ENCODE results near the gene ADH1B. TPM values are rescaled to one million over a fixed set of nuclear protein-coding genes. Genes with fewer than 3 reads are reported as not detected.
"Not testable (repeated sequence)": the region's sequence is repeated elsewhere in the genome, so short reads cannot be mapped to it uniquely, and the experiment has no call there.

ADH1B gene
- total and polyA plus RNA-seq, 2 donors = 0.76 to 58.8 TPM

GRCh38 chr4:99356992-99357391 lies 35.8 kb upstream of the ADH1B start:
- Histone ChIP-seq H3K27ac (ENCODE audit: low read depth in 1 of 2, low read length in 1 of 2) (no peak overlapping the region), H3K9me3 (ENCODE audit: control insufficient read depth in 2 of 2, insufficient read depth in 1 of 2, low read length in 1 of 2) (no peaks in the 10 kb centered on the region), H3K4me3 (ENCODE audit: low read length in 2 of 2) (no peak overlapping the region), H3K36me3 (ENCODE audit: control insufficient read depth in 2 of 2, insufficient read depth in 2 of 2, low read length in 1 of 2) (no peaks in the 10 kb centered on the region), H3K4me1 (ENCODE audit: control insufficient read depth in 2 of 2, insufficient read depth in 2 of 2, low read length in 2 of 2) (no peaks in the 10 kb centered on the region), H3K27me3 (ENCODE audit: control insufficient read depth in 2 of 2, insufficient read depth in 1 of 2, low read length in 1 of 2) (no peaks in the 10 kb centered on the region)
- WGBS = 67% methylated on average over 1 of the region's 1 CpG
- DNase-seq (ENCODE audit: low read depth in 6 of 9, low spot score in 9 of 9) = no peak

DNA sequence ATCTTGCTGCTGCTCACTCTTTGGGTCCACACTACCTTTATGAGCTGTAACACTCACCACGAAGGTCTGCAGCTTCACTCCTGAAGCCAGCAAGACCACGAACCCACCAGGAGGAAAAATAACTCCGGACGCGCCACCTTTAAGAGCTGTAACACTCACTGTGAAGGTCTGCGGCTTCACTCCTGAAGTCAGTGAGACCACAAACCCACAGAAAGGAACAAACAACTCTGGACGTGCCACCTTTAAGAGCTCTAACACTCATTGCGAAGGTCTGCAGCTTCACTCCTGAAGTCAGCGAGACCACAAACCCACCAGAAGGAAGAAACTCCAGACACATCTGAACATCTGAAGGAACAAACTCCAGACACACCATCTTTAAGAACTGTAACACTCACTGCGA lies 34.9 kb upstream of the ADH1B start:
- not testable (repeated sequence) for H3K9me3 ChIP-seq (ENCODE audit: control insufficient read depth in 2 of 2, insufficient read depth in 1 of 2, low read length in 1 of 2)

DNA sequence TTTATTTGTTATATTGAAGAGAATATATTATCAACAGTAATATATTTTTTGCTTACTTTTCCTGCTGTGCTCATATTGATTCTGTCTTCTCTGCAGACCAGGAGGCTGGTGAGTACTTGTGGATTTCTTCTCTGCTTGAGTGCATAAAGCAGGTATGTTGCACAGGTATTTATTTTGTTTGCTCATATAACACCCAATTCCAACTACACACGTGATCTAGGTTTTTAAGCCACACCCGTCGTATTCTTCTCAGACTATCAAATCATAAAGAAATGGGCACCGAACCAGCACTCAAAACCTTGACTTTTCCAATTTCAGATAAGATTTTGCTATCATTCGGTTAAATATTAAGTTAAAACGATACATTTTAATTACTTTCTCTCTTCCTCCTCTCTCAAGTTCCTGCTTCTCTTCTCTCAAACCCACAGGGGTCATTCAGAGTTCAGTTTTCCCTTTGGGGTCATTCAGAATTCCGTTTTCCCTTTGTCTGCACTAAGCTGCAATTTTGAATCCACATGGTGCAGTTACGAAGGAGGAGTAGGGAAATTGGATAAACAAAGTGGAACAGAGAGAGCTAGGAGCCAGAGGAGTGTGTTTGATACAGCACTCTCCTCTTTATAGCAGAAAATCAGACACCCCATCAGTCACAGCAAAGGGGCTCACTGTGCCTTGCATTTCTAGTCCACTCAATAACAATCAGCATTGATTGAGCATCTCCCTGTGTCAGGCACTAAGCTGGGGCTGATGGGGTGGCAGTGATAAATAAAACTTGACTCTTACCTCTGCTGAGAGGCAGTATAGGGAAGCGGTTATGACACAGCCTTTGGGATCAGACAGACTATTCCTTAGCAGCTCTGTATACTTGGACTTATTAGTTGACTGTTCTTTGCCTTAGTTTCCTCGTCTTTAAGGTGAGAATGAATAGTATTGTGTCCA lies 31.7 kb upstream of the ADH1B start, which contains the start of gene ADH1C:
ADH1C (minus strand) TSS at position 145 of the 936 bp plus-strand sequence; CDS start at position 74, 71 bp downstream.
- Histone ChIP-seq H3K4me3 (ENCODE audit: low read length in 2 of 2) (no peak within 1 kb of the TSS), H3K36me3 (ENCODE audit: control insufficient read depth in 2 of 2, insufficient read depth in 2 of 2, low read length in 1 of 2) (no peaks in the 10 kb centered on the region), H3K27me3 (ENCODE audit: control insufficient read depth in 2 of 2, insufficient read depth in 1 of 2, low read length in 1 of 2) (no peaks in the 10 kb centered on the region), H3K27ac (ENCODE audit: low read depth in 1 of 2, low read length in 1 of 2) (no peak within 1 kb of the TSS), H3K9me3 (ENCODE audit: control insufficient read depth in 2 of 2, insufficient read depth in 1 of 2, low read length in 1 of 2) (no peaks in the 10 kb centered on the region), H3K4me1 (ENCODE audit: control insufficient read depth in 2 of 2, insufficient read depth in 2 of 2, low read length in 2 of 2) (no peaks in the 10 kb centered on the region)
- 70% methylated on average over 10 of the region's 10 CpGs for WGBS
- DNase-seq (ENCODE audit: low read depth in 6 of 9, low spot score in 9 of 9) = no peak

More for the DNA sequence above, 34.9 kb upstream of the ADH1B start:
- not testable (repeated sequence) for H3K27me3 ChIP-seq (ENCODE audit: control insufficient read depth in 2 of 2, insufficient read depth in 1 of 2, low read length in 1 of 2); H3K4me3 ChIP-seq (ENCODE audit: low read length in 2 of 2); H3K36me3 ChIP-seq (ENCODE audit: control insufficient read depth in 2 of 2, insufficient read depth in 2 of 2, low read length in 1 of 2); H3K27ac ChIP-seq (ENCODE audit: low read depth in 1 of 2, low read length in 1 of 2); H3K4me1 ChIP-seq (ENCODE audit: control insufficient read depth in 2 of 2, insufficient read depth in 2 of 2, low read length in 2 of 2); DNase-seq (ENCODE audit: low read depth in 6 of 9, low spot score in 9 of 9)
- 43% methylated on average over 10 of the region's 10 CpGs for WGBS

- no peaks in the 10 kb centered on the region for H3K27me3 ChIP-seq (ENCODE audit: control insufficient read depth in 2 of 2, insufficient read depth in 1 of 2, low read length in 1 of 2)
- 93% methylated on average over 2 of the region's 2 CpGs for WGBS
- no peak overlapping the region for H3K4me3 ChIP-seq (ENCODE audit: low read length in 2 of 2)
- H3K4me1 ChIP-seq (ENCODE audit: control insufficient read depth in 2 of 2, insufficient read depth in 2 of 2, low read length in 2 of 2) = no peaks in the 10 kb centered on the region
- H3K27ac ChIP-seq (ENCODE audit: low read depth in 1 of 2, low read length in 1 of 2) = no peak overlapping the region
- H3K36me3 ChIP-seq (ENCODE audit: control insufficient read depth in 2 of 2, insufficient read depth in 2 of 2, low read length in 1 of 2) = no peaks in the 10 kb centered on the region
- no peaks in the 10 kb centered on the region for H3K9me3 ChIP-seq (ENCODE audit: control insufficient read depth in 2 of 2, insufficient read depth in 1 of 2, low read length in 1 of 2)
- DNase-seq (ENCODE audit: low read depth in 6 of 9, low spot score in 9 of 9) = no peak
These were observed 30.3 kb upstream of the ADH1B start for GRCh38 chr4:99351487-99351886.

DNA sequence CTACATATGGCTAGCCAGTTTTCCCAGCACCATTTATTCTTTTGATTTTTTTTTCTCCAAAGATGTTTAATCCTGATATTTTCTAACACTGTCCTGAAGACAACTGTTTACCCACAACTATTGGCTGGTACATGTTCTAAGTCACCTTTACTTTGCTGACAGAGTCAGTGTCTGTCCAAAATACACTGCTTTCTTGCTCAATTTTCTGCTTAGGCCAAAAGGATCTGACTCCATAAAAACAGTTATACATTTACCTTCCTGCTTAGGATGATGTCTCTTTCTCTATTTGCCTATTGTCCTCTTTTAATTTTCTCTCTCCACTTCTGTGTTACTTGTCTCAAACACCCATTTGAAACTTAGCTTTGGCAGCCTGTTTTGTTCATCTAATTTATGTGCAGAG lies 28.1 kb upstream of the ADH1B start:
- no peaks in the 10 kb centered on the region for H3K4me1 ChIP-seq (ENCODE audit: control insufficient read depth in 2 of 2, insufficient read depth in 2 of 2, low read length in 2 of 2)
- H3K4me3 ChIP-seq (ENCODE audit: low read length in 2 of 2) = no peak overlapping the region
- no peak overlapping the region for H3K27ac ChIP-seq (ENCODE audit: low read depth in 1 of 2, low read length in 1 of 2)
- H3K27me3 ChIP-seq (ENCODE audit: control insufficient read depth in 2 of 2, insufficient read depth in 1 of 2, low read length in 1 of 2) = no peaks in the 10 kb centered on the region
- H3K36me3 ChIP-seq (ENCODE audit: control insufficient read depth in 2 of 2, insufficient read depth in 2 of 2, low read length in 1 of 2) = no peaks in the 10 kb centered on the region
- H3K9me3 ChIP-seq (ENCODE audit: control insufficient read depth in 2 of 2, insufficient read depth in 1 of 2, low read length in 1 of 2) = no peaks in the 10 kb centered on the region
- no peak for DNase-seq (ENCODE audit: low read depth in 6 of 9, low spot score in 9 of 9)

DNA sequence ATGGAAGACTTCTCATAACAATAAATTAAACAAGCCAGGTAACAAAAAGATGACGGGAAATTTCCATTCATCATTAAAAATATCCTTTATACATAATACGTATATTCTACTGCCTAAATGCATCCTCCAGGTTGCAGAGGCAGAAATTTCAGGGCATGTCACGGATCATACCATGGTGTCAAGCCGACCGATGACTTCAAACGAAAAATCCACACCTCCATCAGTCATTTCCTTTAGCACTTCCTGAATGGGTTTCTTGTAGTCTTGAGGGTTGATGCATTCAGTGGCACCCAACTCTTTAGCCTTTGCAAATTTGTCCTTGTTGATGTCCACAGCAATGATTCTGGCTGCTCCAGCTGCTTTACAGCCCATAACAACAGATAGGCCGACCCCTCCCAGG lies 21.4 kb upstream of the ADH1B start:
- not testable (repeated sequence) for H3K4me3 ChIP-seq (ENCODE audit: low read length in 2 of 2); H3K27me3 ChIP-seq (ENCODE audit: control insufficient read depth in 2 of 2, insufficient read depth in 1 of 2, low read length in 1 of 2); H3K27ac ChIP-seq (ENCODE audit: low read depth in 1 of 2, low read length in 1 of 2); H3K4me1 ChIP-seq (ENCODE audit: control insufficient read depth in 2 of 2, insufficient read depth in 2 of 2, low read length in 2 of 2); H3K9me3 ChIP-seq (ENCODE audit: control insufficient read depth in 2 of 2, insufficient read depth in 1 of 2, low read length in 1 of 2); DNase-seq (ENCODE audit: low read depth in 6 of 9, low spot score in 9 of 9); H3K36me3 ChIP-seq (ENCODE audit: control insufficient read depth in 2 of 2, insufficient read depth in 2 of 2, low read length in 1 of 2)
- 85% methylated on average over 7 of the region's 7 CpGs for WGBS

DNA sequence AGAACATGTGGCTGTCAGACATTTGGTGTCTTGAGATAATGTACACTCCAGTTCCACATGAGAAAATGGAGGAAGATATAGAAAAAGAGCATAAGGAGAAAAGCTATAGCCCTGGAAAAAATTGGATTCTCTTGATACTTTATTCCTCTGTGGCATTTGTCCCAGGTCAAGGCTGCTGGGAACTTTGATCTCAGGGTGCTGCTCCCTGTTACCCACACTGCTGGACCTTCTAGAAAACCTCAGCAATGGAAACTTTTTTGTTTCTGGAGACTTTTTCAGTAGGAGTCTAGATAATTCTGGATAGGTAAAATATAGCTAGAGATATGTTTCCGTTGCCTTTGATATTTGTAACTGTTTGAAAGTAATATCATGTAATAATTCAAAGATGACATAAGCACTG lies 20.2 kb upstream of the ADH1B start:
- WGBS = 94% methylated on average over 1 of the region's 1 CpG
- H3K4me1 ChIP-seq (ENCODE audit: control insufficient read depth in 2 of 2, insufficient read depth in 2 of 2, low read length in 2 of 2) = no peaks in the 10 kb centered on the region
- no peak for DNase-seq (ENCODE audit: low read depth in 6 of 9, low spot score in 9 of 9)

DNA sequence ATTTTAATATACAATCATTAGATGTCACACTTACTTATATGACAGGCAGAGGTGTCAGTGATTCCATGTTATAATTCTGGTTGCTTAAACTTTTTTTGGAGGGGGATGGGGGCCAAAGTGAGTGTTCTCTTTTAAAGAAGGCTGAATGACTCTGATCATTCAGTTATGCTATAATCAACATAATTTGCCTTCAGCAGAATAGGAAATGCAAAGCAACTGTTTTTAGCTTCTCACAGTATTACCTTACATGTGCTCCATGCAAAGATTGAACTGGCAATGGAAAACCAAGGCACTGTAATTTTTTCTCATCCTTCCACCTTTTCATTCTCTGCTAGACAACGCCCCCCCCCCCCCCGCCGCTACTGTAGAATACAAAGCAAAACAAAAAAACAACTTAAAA lies 18.0 kb upstream of the ADH1B start:
- 97% methylated on average over 3 of the region's 3 CpGs for WGBS
- Histone ChIP-seq H3K9me3 (ENCODE audit: control insufficient read depth in 2 of 2, insufficient read depth in 1 of 2, low read length in 1 of 2) (no peaks in the 10 kb centered on the region), H3K27ac (ENCODE audit: low read depth in 1 of 2, low read length in 1 of 2) (no peak overlapping the region), H3K4me3 (ENCODE audit: low read length in 2 of 2) (no peak overlapping the region), H3K27me3 (ENCODE audit: control insufficient read depth in 2 of 2, insufficient read depth in 1 of 2, low read length in 1 of 2) (no peaks in the 10 kb centered on the region), H3K4me1 (ENCODE audit: control insufficient read depth in 2 of 2, insufficient read depth in 2 of 2, low read length in 2 of 2) (no peaks in the 10 kb centered on the region), H3K36me3 (ENCODE audit: control insufficient read depth in 2 of 2, insufficient read depth in 2 of 2, low read length in 1 of 2) (no peaks in the 10 kb centered on the region)
- DNase-seq (ENCODE audit: low read depth in 6 of 9, low spot score in 9 of 9) = no peak

More for the DNA sequence above, 20.2 kb upstream of the ADH1B start:
- Histone ChIP-seq H3K36me3 (ENCODE audit: control insufficient read depth in 2 of 2, insufficient read depth in 2 of 2, low read length in 1 of 2) (no peaks in the 10 kb centered on the region), H3K4me3 (ENCODE audit: low read length in 2 of 2) (no peak overlapping the region), H3K27ac (ENCODE audit: low read depth in 1 of 2, low read length in 1 of 2) (no peak overlapping the region), H3K27me3 (ENCODE audit: control insufficient read depth in 2 of 2, insufficient read depth in 1 of 2, low read length in 1 of 2) (no peaks in the 10 kb centered on the region), H3K9me3 (ENCODE audit: control insufficient read depth in 2 of 2, insufficient read depth in 1 of 2, low read length in 1 of 2) (no peaks in the 10 kb centered on the region)

DNA sequence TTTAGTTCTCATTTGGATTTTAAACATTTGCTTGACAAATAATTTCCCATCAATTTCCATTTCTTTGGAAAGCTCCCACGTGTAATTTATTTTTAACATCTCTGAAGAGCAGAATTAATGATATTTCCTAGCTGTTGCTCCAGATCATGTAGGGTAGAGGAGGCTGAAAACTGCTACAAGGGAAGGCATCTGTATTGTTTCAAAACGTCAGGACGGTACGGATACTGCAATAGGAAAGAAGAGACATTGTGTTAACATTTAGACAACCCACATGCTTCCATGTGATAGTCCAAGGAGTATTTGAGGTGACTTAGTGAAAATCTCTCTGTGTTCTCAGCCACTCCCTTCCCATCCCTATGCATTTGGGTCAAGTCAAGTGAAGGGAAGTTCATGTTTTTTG lies 15.4 kb upstream of the ADH1B start:
- Histone ChIP-seq H3K4me3 (ENCODE audit: low read length in 2 of 2) (no peak overlapping the region), H3K27me3 (ENCODE audit: control insufficient read depth in 2 of 2, insufficient read depth in 1 of 2, low read length in 1 of 2) (no peaks in the 10 kb centered on the region), H3K9me3 (ENCODE audit: control insufficient read depth in 2 of 2, insufficient read depth in 1 of 2, low read length in 1 of 2) (no peaks in the 10 kb centered on the region), H3K4me1 (ENCODE audit: control insufficient read depth in 2 of 2, insufficient read depth in 2 of 2, low read length in 2 of 2) (no peaks in the 10 kb centered on the region), H3K27ac (ENCODE audit: low read depth in 1 of 2, low read length in 1 of 2) (no peak overlapping the region), H3K36me3 (ENCODE audit: control insufficient read depth in 2 of 2, insufficient read depth in 2 of 2, low read length in 1 of 2) (no peaks in the 10 kb centered on the region)
- DNase-seq (ENCODE audit: low read depth in 6 of 9, low spot score in 9 of 9) = no peak
- 81% methylated on average over 4 of the region's 4 CpGs for WGBS
